ENCODE results near the gene NLGN1.

- TF ChIP-seq LEF1 (IDR thresholded peaks at IDR 0.05; ENCODE audit: borderline replicate concordance) (no peak), SP1 (IDR thresholded peaks at IDR 0.05) (no peak), FOXK2 (IDR thresholded peaks at IDR 0.05) (no peak), NFRKB (IDR thresholded peaks at IDR 0.05) (no peak), SUZ12 (IDR thresholded peaks at IDR 0.05) (no peak), L3MBTL2 (conservative IDR thresholded peaks at IDR 0.05) (no peak), ZNF384 (IDR thresholded peaks at IDR 0.05) (no peak)
Measured at GRCh38 chr3:174332391-174332790, 934.8 kb downstream of the NLGN1 start.
